Left lung (tissue), 10 donors: ENCODE results near the gene HES4. TPM values are rescaled to one million over a fixed set of nuclear protein-coding genes. Genes with fewer than 3 reads are reported as not detected.

Experiments
- ATAC-seq: fragments of 200-7000 bp; cut with Tn5 transposase; one replicate; pipeline ENCODE4 v1.9.1; 2020; ENCODE audit warnings: moderate library complexity
- DNase-seq, 4 donors: peaks; one replicate each; pipeline ENCODE4 v3.0.0-alpha.2; 2013 to 2020
- H3K27ac ChIP-seq, 2 donors: fragments of 200-600 bp; sonication (generic) in 1 of 2; one replicate each; pipeline versions ENCODE4 v1.5.0 to v1.8.0; 2020 to 2021
- H3K27me3 ChIP-seq, 2 donors: fragments of 200-600 bp; sonication (generic) in 1 of 2; one replicate each; pipeline versions ENCODE4 v1.5.0 to v1.8.0; 2020 to 2021
- H3K36me3 ChIP-seq, 2 donors: fragments of 200-600 bp; sonication (generic) in 1 of 2; one replicate each; pipeline versions ENCODE4 v1.5.0 to v1.8.0; 2020 to 2021
- H3K4me1 ChIP-seq, 2 donors: fragments of 200-600 bp; one replicate each; pipeline ENCODE4 v1.8.0; 2021
- H3K4me3 ChIP-seq, 2 donors: fragments of 200-600 bp; sonication (generic) in 1 of 2; one replicate each; pipeline versions ENCODE4 v1.5.0 to v1.8.0; 2020 to 2021; ENCODE audit warnings: mild to moderate bottlenecking in 1 of 2
- H3K9me3 ChIP-seq, 2 donors: fragments of 200-600 bp; sonication (generic) in 1 of 2; one replicate each; pipeline versions ENCODE4 v1.5.0 to v1.8.0; 2020 to 2021
- CTCF ChIP-seq, 2 donors: fragments of 200-600 bp; sonication (generic) in 1 of 2; IDR thresholded peaks; one replicate each; pipeline versions ENCODE4 v1.5.0 to v1.8.0; 2021; ENCODE audit warnings: antibody characterized with exemption in 2 of 2
- intact Hi-C, 2 donors: fragments of 100-400 bp; cut with DNase I; formaldehyde crosslinking; loops; one replicate each; pipeline versions ENCODE4 v1.11.2 to v1.14.2; 2022
- polyA plus RNA-seq, 6 donors: library from polyadenylated mRNA; unstranded; fragments of 120-200 nt; gene quantifications; one replicate each; pipeline ENCODE4 v1.2.1, GENCODE V29; 2013; ENCODE audit not compliant: insufficient read length in 6 of 6
- total RNA-seq, 2 donors: library from RNA; stranded (reverse); fragmentation: NEBNext Ultra II Directional; extraction: Animal tissue kit (Norgen Biotek cat#: 25700); gene quantifications; one replicate each; pipeline ENCODE4 v1.2.1, GENCODE V29; 2021
- donor health status: DM: no; HTN: yes; CAD: no.
- donor health status: DM: no; HTN: no; CAD: no.

Gene HES4
- total and polyA plus RNA-seq, 8 donors, result 4.4 to 37.5 (median 10.2) TPM

DNA sequence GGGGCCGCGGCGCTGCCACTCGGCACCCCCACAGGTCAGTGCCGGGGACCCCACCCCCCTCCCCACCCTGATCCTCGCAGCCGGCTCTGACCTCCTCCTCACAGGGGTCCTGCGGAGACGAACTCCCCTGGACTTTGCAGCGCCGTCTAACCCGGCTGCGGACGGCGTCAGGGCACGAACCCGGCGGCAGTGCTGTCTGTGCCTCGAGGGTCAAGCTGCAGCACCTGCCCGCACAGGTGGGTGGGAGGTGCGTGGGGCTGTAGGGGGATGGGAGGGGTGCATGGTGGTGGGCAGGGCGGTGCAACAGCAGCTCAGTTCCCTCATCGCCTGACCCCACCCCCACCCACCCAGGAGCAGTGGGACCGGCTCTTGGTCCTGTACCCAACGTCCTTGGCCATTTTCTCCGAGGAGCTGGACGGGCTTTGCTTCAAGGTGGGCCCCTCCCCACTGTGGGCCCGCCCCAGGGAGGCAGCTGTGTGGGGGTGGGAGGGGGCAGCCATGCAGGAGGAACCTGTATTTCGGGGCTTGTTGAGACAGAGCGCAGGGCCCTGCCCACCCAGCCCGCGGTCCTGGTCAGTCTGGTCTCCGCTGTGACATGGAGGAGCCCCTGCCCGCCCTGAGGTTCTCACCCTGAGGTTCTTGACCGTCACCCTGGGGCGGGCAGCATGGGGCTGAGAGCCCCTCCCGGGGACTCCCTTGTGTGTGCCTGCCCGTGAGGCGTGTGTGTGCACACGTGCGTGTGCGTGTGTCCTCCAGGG is 28.7 kb downstream of the HES4 start:
- peaks cover 24 to 99% of the 10 kb centered on the region in 2 donors for H3K27me3 ChIP-seq
- intact Hi-C loops, result no loop called here
- ATAC-seq, result no peak
- TF ChIP-seq CTCF (IDR thresholded peaks at IDR 0.05), result no peak
- H3K9me3 ChIP-seq, result no peaks in the 10 kb centered on the region
- H3K4me1 ChIP-seq, result peaks cover 7 to 19% of the 10 kb centered on the region in 2 donors
- no peak for DNase-seq
- no peaks in the 10 kb centered on the region for H3K36me3 ChIP-seq
- H3K4me3 ChIP-seq, result no peak overlapping the region
- H3K27ac ChIP-seq, result no peak overlapping the region

GRCh38 chr1:970242-970972 is 29.5 kb downstream of the HES4 start:
- Histone ChIP-seq H3K27ac (no peak overlapping the region), H3K27me3 (peaks cover 24 to 99% of the 10 kb centered on the region in 2 donors), H3K9me3 (no peaks in the 10 kb centered on the region), H3K4me1 (peaks cover 6 to 19% of the 10 kb centered on the region in 2 donors), H3K36me3 (no peaks in the 10 kb centered on the region), H3K4me3 (no peak overlapping the region)
- DNase-seq (no peak), ATAC-seq (no peak)
- intact Hi-C loops, result no loop called here
- TF ChIP-seq CTCF (IDR thresholded peaks at IDR 0.05), result no peak

- H3K9me3 ChIP-seq, result no peaks in the 10 kb centered on the region
- TF ChIP-seq CTCF (IDR thresholded peaks at IDR 0.05), result no peak
- DNase-seq (no peak), ATAC-seq (no peak)
- H3K27me3 ChIP-seq, result peaks cover 24 to 88% of the 10 kb centered on the region in 2 donors
- peaks cover 6 to 19% of the 10 kb centered on the region in 2 donors for H3K4me1 ChIP-seq
- H3K36me3 ChIP-seq, result peaks cover 0 to 4% of the 10 kb centered on the region in 2 donors
- no peak overlapping the region for H3K27ac ChIP-seq
- intact Hi-C loops, result no loop called here
- no peak overlapping the region for H3K4me3 ChIP-seq
Measured at GRCh38 chr1:969260-969855, 30.5 kb downstream of the HES4 start.

DNA sequence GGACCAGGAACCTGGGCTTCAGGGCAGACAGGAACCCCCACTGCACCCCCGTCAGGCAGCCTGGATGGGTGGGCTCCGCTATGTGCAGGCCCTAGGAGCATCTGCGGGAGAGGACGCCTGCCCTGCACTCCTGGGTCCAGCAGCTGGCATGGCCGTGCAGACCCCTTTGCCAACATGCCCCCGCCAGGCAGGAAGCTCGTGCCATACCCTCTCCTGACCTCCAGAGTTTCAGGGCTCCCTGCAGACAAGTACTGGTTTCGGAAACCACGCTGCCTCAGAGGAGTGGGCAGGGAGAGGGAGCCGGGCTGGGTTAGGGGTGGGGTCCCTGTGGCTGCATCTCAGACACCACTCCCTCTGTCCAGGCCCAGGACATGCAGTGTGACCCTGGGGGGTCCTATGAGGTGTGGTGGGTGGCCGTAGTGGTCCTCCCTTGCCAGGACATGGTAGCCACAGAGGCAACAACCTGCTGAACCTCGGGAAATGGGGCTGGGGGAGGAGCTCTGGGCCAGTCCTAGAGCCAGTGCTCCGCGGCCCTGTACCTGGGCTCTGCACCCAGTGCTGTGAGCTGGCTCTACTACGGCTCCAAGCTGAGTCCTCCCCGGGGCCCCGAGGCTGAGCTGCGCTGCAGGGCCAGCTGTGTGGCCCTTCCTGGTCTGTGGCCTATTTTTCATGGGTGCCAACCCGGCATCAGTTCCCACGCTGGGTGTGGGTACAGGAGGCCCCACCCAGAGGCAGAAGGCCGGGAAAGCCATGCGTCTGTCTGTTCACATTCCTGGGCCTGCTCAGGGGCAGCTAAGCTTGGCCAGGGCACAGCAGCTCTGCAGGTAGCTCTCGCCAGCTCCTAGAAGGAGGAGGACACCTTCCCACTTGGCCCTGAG is 32.2 kb downstream of the HES4 start:
- peaks cover 0 to 20% of the 10 kb centered on the region in 2 donors for H3K36me3 ChIP-seq
- TF ChIP-seq CTCF (IDR thresholded peaks at IDR 0.05), result no peak
- intact Hi-C loops, result no loop called here
- ATAC-seq (no peak), DNase-seq (peak in 1 of 4 donors; percentile 63)
- no peak overlapping the region for H3K27ac ChIP-seq
- H3K27me3 ChIP-seq, result peaks cover 24 to 72% of the 10 kb centered on the region in 2 donors
- no peak overlapping the region for H3K4me3 ChIP-seq
- H3K4me1 ChIP-seq, result peaks cover 6 to 19% of the 10 kb centered on the region in 2 donors
- no peaks in the 10 kb centered on the region for H3K9me3 ChIP-seq
